SK-N-DZ (cell line): ENCODE data around the gene SF3B6. TPM values are rescaled to one million over a fixed set of nuclear protein-coding genes. Genes with fewer than 3 reads are reported as not detected.
"Not testable (repeated sequence)": the region's sequence is repeated elsewhere in the genome, so short reads cannot be mapped to it uniquely, and the experiment has no call there.

Source experiments
- DNase-seq: peaks from one replicate; pipeline ENCODE4 v3.0.0-alpha.2; 2015; ENCODE audit warnings: low spot score
- polyA plus RNA-seq, 2 experiments: library from polyadenylated mRNA; depleted of rRNA; stranded (reverse); fragments of >200 nt; gene quantifications; 2 replicates each; pipeline ENCODE4 v1.2.3, GENCODE V29; 2014

Gene SF3B6, protein sequence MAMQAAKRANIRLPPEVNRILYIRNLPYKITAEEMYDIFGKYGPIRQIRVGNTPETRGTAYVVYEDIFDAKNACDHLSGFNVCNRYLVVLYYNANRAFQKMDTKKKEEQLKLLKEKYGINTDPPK
- 193 and 230 TPM in 2 replicates for polyA plus RNA-seq (2014; cell fraction: cytosol; rRNA removed)
- 152 and 208 TPM in 2 replicates for polyA plus RNA-seq (2014; cell fraction: nucleus; rRNA removed)

DNA sequence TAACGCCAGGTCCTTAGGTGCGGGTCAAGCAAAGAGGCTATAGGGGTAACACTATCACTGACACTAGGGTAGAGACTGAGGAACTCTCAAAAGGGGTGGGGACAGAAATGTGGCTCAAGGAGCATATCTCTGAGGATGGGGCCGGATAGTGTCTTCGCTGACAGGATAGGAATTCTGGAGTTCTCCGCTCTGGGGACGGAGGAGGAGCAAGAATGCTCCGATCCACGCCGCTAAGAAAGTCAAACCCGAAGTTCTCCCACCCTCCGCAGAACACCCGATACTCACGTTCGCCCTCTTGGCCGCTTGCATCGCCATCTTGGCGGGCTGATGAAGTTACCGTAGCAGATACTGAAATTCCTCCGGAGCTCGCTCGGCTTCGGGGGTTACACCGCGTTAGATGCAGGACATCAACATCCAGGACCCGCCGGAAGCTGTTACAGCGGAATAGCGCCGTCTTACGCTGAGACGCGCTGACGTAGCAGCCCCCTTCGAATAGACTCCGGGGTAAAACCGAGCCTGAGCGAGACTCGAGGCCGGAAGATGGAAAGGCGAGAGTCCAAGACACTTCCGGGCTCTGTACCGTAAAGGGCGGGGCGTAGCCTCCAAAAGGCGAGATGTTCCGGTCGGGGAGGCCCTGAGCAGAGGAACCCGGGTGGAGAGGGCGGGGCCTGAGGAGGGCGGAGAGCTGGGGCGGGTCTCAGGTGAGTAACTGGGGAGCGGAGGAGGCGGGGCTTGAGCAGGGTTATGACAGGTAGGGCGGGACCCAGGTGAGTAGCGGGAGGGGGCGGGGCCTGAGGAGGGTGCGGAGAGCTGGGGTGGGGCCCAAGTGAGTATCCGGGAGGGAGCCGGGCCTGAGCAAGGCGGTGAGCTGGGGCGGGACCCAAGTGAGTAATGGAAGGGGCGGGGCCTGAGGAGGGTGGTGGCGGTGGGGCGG is at the start of gene SF3B6:
Gene SF3B6, minus strand, starts transcription at position 412 of the 934 bp plus-strand sequence. Its CDS starts 97 bp downstream, at position 315.
- DNase-seq: peak; percentile 97

DNA sequence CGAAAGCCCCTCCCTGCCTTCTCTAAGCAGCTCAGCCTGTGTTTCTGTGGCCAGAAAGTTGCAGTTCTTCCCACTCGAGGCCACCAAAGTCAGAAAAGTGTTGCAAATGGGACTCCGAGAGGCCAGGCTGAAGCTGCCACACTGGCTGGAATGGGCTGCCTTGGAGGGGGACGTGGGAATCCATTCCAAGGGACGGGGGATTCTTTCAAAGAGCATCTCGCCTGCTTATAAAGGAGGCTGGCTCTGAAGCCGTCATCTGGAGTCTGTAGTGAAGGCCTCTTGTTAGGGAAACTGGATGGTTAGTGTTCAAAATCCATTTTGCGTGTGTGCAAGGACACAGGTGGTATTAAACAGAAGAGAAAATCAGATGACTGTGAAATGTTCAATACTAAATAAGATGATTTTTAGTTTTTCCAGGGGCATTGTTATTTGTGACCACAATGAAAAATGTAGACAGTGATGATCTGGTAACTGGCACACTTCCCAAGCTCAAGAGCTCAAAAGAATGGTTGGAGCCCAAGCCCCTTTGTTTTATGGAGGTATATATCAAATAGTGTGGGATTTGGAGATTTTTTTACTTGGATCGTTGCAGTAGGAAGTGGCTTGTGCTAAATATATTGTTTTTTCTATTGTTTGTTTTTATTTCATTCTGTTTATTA is 47.9 kb upstream of the SF3B6 start:
- peak; percentile 51 for DNase-seq

GRCh38 chr2:24123195-24123921 is 47.2 kb upstream of the SF3B6 start, which contains the start of the genes FAM228B and PFN4:
Gene FAM228B (plus strand): TSS chr2:24123469. CDS start chr2:24124362, 893 bp downstream.
Gene PFN4 (minus strand): TSS chr2:24123334. CDS start chr2:24122535, 799 bp downstream.
- peak; percentile 80 for DNase-seq

DNA sequence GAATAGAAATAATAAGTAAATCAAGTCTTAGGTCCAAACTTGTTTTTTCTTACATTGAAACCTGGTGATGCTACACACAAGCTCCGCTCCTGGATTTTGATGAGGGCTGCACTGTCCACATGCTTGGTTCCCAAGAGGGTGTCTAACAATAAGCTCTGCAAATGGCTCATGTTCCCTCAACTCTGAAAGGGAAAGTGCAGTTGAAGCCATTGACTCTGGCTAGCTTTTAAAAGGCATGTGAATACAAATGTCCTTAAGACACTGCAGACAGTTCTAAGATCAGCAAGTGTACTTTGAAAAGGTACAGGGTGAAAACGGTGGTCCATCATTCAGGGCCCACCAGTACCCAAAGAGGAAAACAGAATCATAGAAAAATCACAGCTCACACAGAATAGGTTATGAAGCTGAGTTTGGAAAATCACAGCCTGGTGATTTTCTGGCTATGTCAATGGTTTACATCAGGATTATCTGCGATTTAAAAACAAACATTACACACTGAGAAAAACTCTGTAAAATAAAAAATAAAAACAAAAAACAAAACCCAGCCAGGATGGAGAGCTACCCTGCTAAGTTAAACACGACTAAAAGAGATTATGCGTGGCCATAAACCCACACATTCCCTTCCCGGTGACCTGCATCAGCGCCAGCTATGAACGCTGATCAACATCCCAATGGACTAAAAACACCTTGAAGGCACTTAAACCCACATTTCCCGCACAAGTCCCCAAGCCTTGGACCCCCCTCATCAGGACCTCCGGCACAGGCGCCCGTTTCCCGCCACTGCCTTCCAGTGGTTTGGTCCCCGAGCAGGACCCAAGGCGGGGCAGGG is 46.5 kb upstream of the SF3B6 start:
- no peak for DNase-seq

DNA sequence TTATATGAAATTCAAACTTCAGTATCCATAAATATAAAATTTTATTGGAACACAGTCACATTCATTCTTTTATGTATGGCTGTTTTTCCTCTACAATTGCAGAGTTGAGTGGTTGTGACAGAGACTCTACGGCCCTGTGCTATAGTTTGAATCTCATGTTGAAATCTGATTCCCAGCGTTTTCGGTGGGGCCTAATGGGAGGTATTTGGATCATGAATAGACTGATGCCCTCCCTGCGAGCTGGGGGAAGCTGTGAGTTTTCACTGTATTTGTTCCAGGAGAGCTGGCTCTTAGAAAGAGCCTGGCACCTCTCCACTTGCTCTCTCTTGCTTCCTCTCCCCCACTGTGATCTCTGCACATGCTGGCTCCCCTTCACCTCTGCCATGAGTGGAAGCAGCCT is 45.3 kb upstream of the SF3B6 start:
- peak; percentile 41 for DNase-seq

GRCh38 chr2:24121066-24121465 is 44.9 kb upstream of the SF3B6 start:
- DNase-seq: no peak

GRCh38 chr2:24117902-24118301 is 41.8 kb upstream of the SF3B6 start:
- DNase-seq: peak; percentile 79

DNA sequence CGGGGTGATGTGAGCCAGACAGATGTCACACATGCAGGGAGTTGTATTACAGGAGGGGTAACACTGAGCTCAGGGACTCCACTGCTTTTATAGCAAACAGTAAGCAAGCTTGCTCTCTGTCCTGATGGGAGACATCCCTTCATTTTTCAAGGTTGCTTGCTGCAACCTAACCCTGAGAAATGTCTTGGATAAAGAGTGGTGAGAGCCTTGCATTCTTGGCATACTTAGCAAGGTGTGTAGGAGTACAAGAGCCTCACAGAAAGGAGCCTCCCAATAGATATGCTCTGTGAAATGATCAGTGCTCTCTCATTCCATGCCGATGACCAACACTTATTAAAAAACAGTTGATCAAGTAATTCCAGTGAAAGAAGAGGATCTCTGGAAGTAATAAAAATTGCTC is 38.9 kb upstream of the SF3B6 start:
- DNase-seq: no peak

- no peak for DNase-seq
Measured at GRCh38 chr2:24111407-24111901, 35.3 kb upstream of the SF3B6 start.

DNA sequence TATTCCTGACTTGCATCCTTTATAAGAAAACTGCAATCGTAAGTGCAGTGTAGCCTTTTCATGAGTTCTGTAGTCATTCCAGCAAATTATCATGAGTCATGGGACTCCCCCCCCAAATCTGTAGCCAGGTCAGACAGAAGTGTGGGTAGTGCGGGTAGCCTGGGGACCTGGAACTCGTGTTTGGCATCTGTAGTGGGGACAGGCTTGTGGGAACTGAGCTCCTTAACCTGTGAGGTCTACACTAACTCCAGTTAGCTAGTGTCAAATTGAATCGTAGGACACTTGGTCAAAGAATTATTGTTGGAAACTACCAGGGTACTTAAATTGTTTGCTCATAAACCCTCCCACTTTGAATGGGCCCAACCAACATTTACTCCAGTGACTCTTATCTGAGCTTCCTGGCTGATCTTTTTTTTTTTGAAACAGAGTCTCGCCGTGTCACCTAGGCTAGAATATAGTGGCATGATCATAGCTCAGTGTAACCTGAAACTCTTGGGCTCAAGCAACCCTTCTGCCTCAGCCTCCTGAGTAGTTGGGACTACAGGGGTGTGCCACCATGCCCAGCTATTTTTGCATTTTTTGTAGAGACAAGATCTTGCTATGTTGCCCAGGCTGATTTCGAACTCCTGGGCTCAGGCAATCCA is 34.7 kb upstream of the SF3B6 start:
- DNase-seq: no peak

DNA sequence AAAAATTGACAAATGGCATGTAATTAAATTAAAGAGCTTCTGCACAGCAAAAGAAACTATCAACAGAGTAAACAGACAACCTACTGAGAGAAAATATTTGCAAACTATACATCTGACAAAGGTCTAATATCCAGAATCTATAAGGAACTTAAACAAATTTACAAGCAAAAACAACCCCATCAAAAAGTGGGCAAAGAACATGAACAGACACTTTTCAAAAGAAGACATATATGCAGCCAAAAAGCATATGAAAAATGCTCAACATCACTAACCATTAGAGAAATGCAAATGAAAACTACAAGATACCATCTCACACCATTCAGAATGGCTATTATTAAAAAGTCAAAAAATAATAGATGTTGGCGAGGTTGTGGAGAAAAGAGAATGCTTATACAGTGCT is 33.3 kb upstream of the SF3B6 start:
- not testable (repeated sequence) for DNase-seq

GRCh38 chr2:24107336-24107735 is 31.2 kb upstream of the SF3B6 start:
- no peak for DNase-seq

DNA sequence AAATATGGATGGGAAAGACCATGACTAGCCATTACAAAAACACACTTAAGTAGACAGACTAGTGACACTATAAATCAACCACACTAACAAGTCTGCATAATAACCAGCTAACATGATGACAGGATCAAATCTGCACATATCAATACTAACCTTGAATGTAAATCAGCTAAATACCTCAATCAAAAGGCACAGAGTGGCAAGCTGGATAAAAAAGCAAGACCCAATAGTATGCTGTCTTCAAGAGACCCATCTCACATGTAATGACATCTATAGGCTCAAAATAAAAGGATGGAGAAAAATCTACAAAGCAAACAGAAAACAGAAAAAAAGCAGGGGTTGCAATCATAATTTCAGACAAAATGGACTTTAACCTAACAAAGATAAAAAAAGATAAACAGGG is 30.7 kb upstream of the SF3B6 start:
- no peak for DNase-seq

DNA sequence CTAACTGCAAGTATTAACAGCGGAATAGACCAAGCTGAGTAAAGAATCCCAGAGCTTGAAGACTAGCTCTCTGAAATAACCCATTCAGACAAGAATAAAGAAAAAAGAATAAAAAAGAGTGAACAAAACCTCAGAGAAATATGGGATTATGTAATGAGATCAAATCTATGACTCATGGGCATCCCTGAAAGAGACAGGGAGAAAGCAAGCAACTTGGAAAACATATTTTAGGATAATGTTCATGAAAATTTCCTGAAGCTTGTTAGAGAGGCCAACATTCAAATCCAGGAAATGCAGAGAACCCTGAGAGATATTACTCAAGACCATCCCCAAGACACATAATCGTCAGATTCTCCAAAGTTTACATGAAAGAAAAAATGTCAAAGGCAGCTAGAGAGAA is 29.7 kb upstream of the SF3B6 start:
- DNase-seq: no peak

GRCh38 chr2:24104906-24105305 is 28.8 kb upstream of the SF3B6 start:
- no peak for DNase-seq

DNA sequence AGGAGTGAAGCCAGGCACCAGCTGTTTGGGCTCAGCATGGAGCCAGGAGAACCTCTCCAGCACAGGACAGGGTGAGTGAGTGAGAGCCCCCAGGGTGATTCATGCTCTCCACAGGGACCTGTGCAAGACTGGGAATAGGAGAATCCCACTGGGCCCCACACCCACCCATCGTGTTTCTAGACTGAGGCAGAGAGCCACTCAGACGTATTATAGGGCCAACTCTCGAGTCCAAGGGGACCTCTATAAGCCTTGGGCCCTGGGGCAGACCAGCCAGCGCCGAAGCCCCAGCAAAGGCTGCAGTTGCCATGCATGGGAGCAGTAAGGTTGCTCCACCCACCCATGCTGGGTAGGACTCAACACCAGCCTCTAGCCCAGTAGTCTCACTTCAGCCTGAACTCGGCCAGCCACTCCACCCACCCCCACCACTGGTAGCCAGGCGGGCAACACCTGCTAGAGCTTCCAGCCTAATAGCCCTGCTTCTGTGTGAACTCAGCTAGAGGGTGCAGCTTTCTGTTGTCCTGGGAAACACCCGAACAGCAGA is 28.1 kb upstream of the SF3B6 start:
- no peak for DNase-seq

DNA sequence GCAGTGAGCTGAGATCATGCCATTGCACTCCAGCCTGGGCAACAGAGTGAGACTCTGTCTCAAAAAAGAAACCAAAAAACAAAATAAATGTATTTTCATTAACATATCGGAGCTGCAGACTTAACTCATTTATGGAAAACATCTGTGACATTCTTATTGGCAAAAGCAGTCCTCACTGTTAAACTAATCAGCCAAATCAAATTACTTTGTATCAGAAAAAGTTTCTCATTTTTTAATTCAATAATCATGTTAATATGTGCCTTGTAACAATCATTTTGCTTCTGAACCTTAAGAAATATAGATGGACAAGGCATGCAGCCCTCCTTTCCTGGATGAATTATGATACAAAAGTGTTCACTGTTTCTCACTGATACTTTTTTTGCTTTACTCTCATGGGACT is 26.6 kb upstream of the SF3B6 start:
- DNase-seq: no peak

DNA sequence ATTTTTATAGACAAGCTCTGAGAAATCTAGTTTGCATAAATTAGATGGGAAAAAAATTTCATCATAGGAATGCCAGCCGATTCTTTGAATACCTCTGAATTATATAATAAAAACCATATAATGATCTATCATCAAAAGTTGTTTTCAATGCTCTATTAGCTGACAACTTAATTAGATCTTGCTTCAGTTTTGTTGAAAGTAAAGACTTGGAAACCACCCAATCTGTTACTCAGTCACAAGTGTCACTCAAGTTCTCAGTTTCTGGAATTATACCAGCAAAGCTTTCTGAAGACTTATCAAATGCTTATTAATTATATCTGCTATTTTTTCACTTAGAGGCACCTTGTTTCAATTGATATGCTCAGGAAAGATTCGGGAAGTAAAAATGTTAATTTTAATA is 25.9 kb upstream of the SF3B6 start:
- DNase-seq: no peak

GRCh38 chr2:24100732-24101131 is 24.6 kb upstream of the SF3B6 start:
- not testable (repeated sequence) for DNase-seq
